GM19193 (cell line): ENCODE measurements around the gene VPS51.

Source experiments
- POLR2A ChIP-seq: IDR thresholded peaks from 4 replicates; pipeline ENCODE4 v1.6.1; 2011; ENCODE audit not compliant: insufficient read depth, insufficient read length; ENCODE audit errors: extremely low read depth

Gene VPS51

GRCh38 chr11:65064847-65065240 is 31.2 kb upstream of the VPS51 start:
- no peak for TF ChIP-seq POLR2A

DNA sequence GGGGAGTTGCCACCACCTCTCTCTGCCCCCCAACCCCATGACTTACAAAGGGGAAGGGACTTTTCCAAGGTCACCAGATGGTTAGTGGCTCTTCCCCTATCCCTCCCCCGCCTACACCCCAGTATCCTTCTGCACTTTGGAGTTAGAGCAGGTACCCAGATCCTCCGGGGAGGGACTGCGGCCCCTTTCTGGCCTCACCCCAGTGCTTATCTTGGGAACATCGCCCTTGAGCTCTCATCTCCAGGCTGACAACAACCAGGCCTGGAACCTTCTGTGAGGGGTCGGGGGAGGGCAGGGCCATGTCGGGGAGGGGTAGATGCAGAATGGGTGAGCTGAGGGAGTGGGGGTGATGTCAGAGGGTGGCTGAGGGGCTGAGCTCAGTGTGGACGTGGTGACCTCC is 30.2 kb upstream of the VPS51 start:
- TF ChIP-seq POLR2A = no peak

- no peak for TF ChIP-seq POLR2A
Observed at GRCh38 chr11:65066315-65066714, 29.7 kb upstream of the VPS51 start.

DNA sequence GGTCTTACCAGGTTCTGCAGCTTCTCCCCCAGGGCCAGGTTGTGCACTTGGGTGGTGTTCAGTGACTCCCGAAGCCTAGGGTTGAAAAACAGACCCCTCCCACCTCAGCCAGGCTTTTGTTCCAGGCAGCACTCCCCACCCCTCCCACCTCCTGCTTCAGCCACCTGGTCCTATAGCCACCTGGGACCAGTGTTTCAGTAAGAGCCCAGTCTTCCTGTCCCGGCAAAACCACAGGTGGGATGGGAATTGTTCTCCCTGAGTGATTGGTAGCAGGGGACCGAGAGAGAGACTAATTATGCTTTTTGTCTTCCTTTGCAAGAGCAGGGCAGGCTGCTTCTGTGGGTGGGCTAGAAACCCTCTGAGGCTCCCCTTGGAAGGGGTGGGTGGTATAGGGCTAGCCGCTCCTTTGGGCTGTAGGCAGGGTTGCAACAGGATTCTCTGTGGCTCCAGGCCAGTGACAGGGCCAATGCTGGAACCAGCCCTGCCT is 29.2 kb upstream of the VPS51 start:
- TF ChIP-seq POLR2A = no peak

- TF ChIP-seq POLR2A = no peak
Observed at GRCh38 chr11:65067446-65067845, 28.6 kb upstream of the VPS51 start.

GRCh38 chr11:65069217-65069616 is 26.8 kb upstream of the VPS51 start:
- no peak for TF ChIP-seq POLR2A

GRCh38 chr11:65071907-65072630 is 23.9 kb upstream of the VPS51 start:
- TF ChIP-seq POLR2A = no peak

GRCh38 chr11:65072631-65072966 is 23.4 kb upstream of the VPS51 start:
- TF ChIP-seq POLR2A = no peak

DNA sequence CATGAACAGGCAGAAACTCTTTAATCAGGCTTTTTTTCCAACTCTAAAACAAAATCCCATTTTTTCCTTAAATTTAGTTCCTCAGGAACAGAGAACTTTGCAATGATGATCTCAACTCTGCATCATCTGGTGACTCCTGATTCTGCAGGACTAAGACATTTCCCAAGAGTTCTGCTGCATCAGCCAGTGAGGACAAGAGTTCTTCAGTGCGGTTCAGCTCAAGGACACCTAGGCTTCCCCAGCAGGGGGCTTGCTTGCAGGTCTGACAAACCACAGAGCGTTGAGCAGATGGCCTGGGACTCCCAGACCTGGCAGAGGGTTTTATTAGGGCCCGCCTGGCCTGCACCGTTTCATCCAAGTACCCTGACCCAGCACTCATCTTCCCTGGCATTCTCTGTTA is 18.6 kb upstream of the VPS51 start:
- TF ChIP-seq POLR2A = no peak

GRCh38 chr11:65078151-65078550 is 17.9 kb upstream of the VPS51 start:
- TF ChIP-seq POLR2A = no peak

- peak; percentile 17 for TF ChIP-seq POLR2A
Observed at GRCh38 chr11:65078786-65079342, 17.1 kb upstream of the VPS51 start.

- TF ChIP-seq POLR2A = no peak
Observed at GRCh38 chr11:65083134-65083833, 12.7 kb upstream of the VPS51 start.

GRCh38 chr11:65083834-65084597 is 12.0 kb upstream of the VPS51 start, which contains the start of the genes CDCA5 and ZFPL1:
Gene CDCA5 (minus strand): TSS chr11:65084040. CDS start chr11:65083978, 62 bp downstream.
Gene ZFPL1 (plus strand): TSS chr11:65084222. CDS start chr11:65084699, 477 bp downstream.
- peak; percentile 81 for TF ChIP-seq POLR2A

DNA sequence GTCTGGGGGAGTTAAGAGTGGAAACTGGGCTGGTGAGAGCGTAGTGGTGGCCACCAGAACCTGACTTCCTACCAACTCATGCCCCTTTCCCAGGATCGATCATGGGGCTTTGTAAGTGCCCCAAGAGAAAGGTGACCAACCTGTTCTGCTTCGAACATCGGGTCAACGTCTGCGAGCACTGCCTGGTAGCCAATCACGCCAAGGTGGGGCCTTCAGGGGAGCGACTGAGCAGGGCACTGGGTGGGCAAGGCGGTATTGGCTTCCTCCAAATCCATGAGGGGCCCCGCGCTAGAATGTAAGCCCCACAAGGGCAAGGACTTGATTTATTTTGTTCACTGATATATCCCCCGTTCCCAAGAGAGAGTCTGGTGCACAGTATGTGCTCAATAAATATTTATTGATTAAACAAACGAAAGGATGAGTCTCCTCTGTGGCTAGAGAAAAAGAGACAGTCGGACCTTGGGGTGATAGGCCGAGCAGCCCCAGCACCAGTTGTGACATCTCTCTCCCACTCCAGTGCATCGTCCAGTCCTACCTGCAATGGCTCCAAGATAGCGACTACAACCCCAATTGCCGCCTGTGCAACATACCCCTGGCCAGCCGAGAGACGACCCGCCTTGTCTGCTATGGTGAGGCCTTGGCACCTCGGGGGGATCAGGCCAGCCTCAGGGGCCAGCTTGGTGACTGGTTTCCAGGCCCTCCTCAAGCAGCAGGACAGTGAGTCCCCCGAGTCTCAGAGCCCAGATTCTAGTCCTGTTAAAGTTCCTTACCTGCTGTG is 11.2 kb upstream of the VPS51 start:
- TF ChIP-seq POLR2A = no peak
